H1 (cell line): ENCODE results near the gene SNRPB. TPM values are rescaled to one million over a fixed set of nuclear protein-coding genes. Genes with fewer than 3 reads are reported as not detected.
A peak's percentile ranks its signal among the peaks of the same experiment; 100 is the strongest.

Experiments used
- CTCF ChIA-PET: fragments of 300-600 bp; sonication (Branson Sonifier 250); formaldehyde crosslinking; loops from one replicate; lab custom pipeline; 2021; ENCODE audit not compliant: partially characterized antibody; lab: Charles Lee
- POLR2A ChIA-PET: fragments of 300-600 bp; sonication (Branson Sonifier 250); formaldehyde crosslinking; loops from one replicate; lab custom pipeline; 2021; ENCODE audit warnings: inconsistent platforms; ENCODE audit not compliant: partially characterized antibody; lab: Charles Lee
- DNase-seq, 2 experiments: peaks; one replicate each; pipeline versions ENCODE4 v3.0.0 to v3.0.0-alpha.2; 2010 to 2022; ENCODE audit warnings: low spot score in 2 of 2, low read depth in 1 of 2, mixed read lengths in 1 of 2
- FAIRE-seq: peaks from 2 replicates; lab custom pipeline; 2011; peaks lifted over from hg19 to GRCh38; lab: Jason Lieb, UNC
- H2AFZ ChIP-seq: 2 replicates; pipeline ENCODE4 v1.8.1; 2012; ENCODE audit warnings: low read length, inconsistent platforms
- H2AK5ac ChIP-seq: 2 replicates; pipeline ENCODE4 v1.6.1; 2013; ENCODE audit warnings: low read depth, low read length
- H2BK120ac ChIP-seq: replicated peaks from 2 replicates; pipeline ENCODE3; 2013; ENCODE audit warnings: low read depth, low read length, inconsistent platforms
- H2BK12ac ChIP-seq: 2 replicates; pipeline ENCODE4 v1.6.1; 2013; ENCODE audit warnings: low read depth, low read length
- H2BK15ac ChIP-seq: 2 replicates; pipeline ENCODE4 v1.6.1; 2013; ENCODE audit warnings: low read length
- H2BK20ac ChIP-seq: 2 replicates; pipeline ENCODE4 v1.6.1; 2013; ENCODE audit warnings: low read length
- H2BK5ac ChIP-seq: 2 replicates; pipeline ENCODE4 v1.6.1; 2013; ENCODE audit warnings: low read depth, low read length
- H3K14ac ChIP-seq: 2 replicates; pipeline ENCODE4 v1.6.1; 2013; ENCODE audit warnings: inconsistent platforms; ENCODE audit not compliant: insufficient read length
- H3K18ac ChIP-seq: 2 replicates; pipeline ENCODE4 v1.6.1; 2013; ENCODE audit warnings: low read length; ENCODE audit errors: extremely low read depth
- H3K23ac ChIP-seq: 2 replicates; pipeline ENCODE4 v1.6.1; 2013; ENCODE audit warnings: inconsistent platforms; ENCODE audit not compliant: insufficient read length
- H3K23me2 ChIP-seq: 2 replicates; pipeline ENCODE4 v1.6.1; 2013; ENCODE audit warnings: low read depth, low read length
- H3K27ac ChIP-seq: 2 replicates; pipeline ENCODE4 v1.6.1; 2011; ENCODE audit warnings: low read depth, low read length, inconsistent platforms
- H3K27me3 ChIP-seq, 4 experiments: replicated peaks in 1 of 4; 1 replicate in 1 of 4; 2 replicates in 3 of 4; pipeline versions ENCODE4 v1.6.1 to v1.8.1; 2011 to 2013; ENCODE audit warnings: low read length in 3 of 4, mild to moderate bottlenecking in 3 of 4, inconsistent platforms in 2 of 4, mixed read lengths in 2 of 4, moderate library complexity in 1 of 4; ENCODE audit not compliant: control insufficient read depth in 3 of 4, insufficient read depth in 3 of 4; ENCODE audit errors: extremely low read depth in 1 of 4
- H3K36me3 ChIP-seq, 4 experiments: 2 replicates each; pipeline versions ENCODE4 v1.6.1 to v1.8.1; 2011 to 2013; ENCODE audit warnings: mild to moderate bottlenecking in 4 of 4, low read length in 3 of 4, moderate library complexity in 2 of 4, control low read depth in 1 of 4, inconsistent platforms in 1 of 4; ENCODE audit not compliant: insufficient read depth in 4 of 4, control insufficient read depth in 2 of 4
- H3K4ac ChIP-seq: replicated peaks from 2 replicates; pipeline ENCODE3; 2013; ENCODE audit warnings: low read length, low read depth, mixed read lengths, inconsistent platforms; ENCODE audit not compliant: insufficient read length
- H3K4me1 ChIP-seq, 4 experiments: replicated peaks in 1 of 4; 1 replicate in 1 of 4; 2 replicates in 3 of 4; pipeline versions ENCODE4 v1.6.1 to v1.8.1; 2011 to 2013; ENCODE audit warnings: low read length in 3 of 4, inconsistent platforms in 2 of 4, mixed read lengths in 1 of 4; ENCODE audit not compliant: insufficient read depth in 4 of 4, control insufficient read depth in 3 of 4
- H3K4me2 ChIP-seq, 2 experiments: 2 replicates each; pipeline versions ENCODE4 v1.6.1 to v1.8.1; 2011 to 2013; ENCODE audit warnings: low read depth in 2 of 2, low read length in 2 of 2, control low read depth in 1 of 2, inconsistent platforms in 1 of 2, mild to moderate bottlenecking in 1 of 2; ENCODE audit not compliant: insufficient read depth in 1 of 2
- H3K4me3 ChIP-seq, 4 experiments: fragments of 200-600, 300-600 bp in 1 of 4; sonication (generic), shearing (Covaris generic), sonication (Bioruptor Twin) in 1 of 4; 2 replicates each; pipeline versions ENCODE4 v1.5.1 to v1.8.1; 2011 to 2016; ENCODE audit warnings: low read length in 4 of 4, low read depth in 3 of 4, control low read depth in 2 of 4, inconsistent platforms in 2 of 4, mild to moderate bottlenecking in 2 of 4, mixed read lengths in 1 of 4, moderate library complexity in 1 of 4; ENCODE audit not compliant: insufficient read depth in 2 of 4; ENCODE audit errors: extremely low read depth in 1 of 4
- H3K56ac ChIP-seq: replicated peaks from 2 replicates; pipeline ENCODE3; 2013; ENCODE audit warnings: low read depth, mild to moderate bottlenecking, mixed read lengths, low read length, inconsistent platforms; ENCODE audit not compliant: insufficient read length
- H3K79me1 ChIP-seq: 2 replicates; pipeline ENCODE4 v1.6.1; 2013; ENCODE audit warnings: low read depth, low read length, control low read depth
- H3K79me2 ChIP-seq, 2 experiments: 2 replicates each; pipeline versions ENCODE4 v1.6.1 to v1.8.1; 2012 to 2013; ENCODE audit warnings: low read length in 2 of 2, mild to moderate bottlenecking in 2 of 2, inconsistent platforms in 1 of 2; ENCODE audit not compliant: insufficient read depth in 2 of 2, control insufficient read depth in 1 of 2
- H3K9ac ChIP-seq, 4 experiments: replicated peaks in 1 of 4; 1 replicate in 1 of 4; 2 replicates in 3 of 4; pipeline versions ENCODE4 v1.6.1 to v1.8.1; 2011 to 2013; ENCODE audit warnings: low read depth in 3 of 4, low read length in 3 of 4, control low read depth in 2 of 4, mild to moderate bottlenecking in 2 of 4, moderate library complexity in 2 of 4, inconsistent platforms in 1 of 4; ENCODE audit errors: extremely low read depth in 1 of 4
- H3K9me3 ChIP-seq, 2 experiments: 2 replicates each; pipeline versions ENCODE4 v1.6.1 to v1.8.1; 2012 to 2013; ENCODE audit warnings: mild to moderate bottlenecking in 2 of 2, moderate library complexity in 2 of 2, control low read depth in 1 of 2, inconsistent platforms in 1 of 2, low read depth in 1 of 2, low read length in 1 of 2, mixed read lengths in 1 of 2; ENCODE audit not compliant: insufficient read depth in 2 of 2
- H4K20me1 ChIP-seq, 2 experiments: replicated peaks in 1 of 2; 2 replicates each; pipeline versions ENCODE3 to v1.8.1; 2011 to 2013; ENCODE audit warnings: inconsistent platforms in 2 of 2, low read length in 2 of 2, mild to moderate bottlenecking in 1 of 2; ENCODE audit not compliant: insufficient read depth in 2 of 2, control insufficient read depth in 1 of 2
- H4K5ac ChIP-seq: 2 replicates; pipeline ENCODE4 v1.6.1; 2013; ENCODE audit warnings: low read length, low read depth, mixed read lengths, inconsistent platforms; ENCODE audit not compliant: insufficient read length
- H4K8ac ChIP-seq: 2 replicates; pipeline ENCODE4 v1.8.0; 2013; ENCODE audit warnings: mild to moderate bottlenecking, moderate library complexity, low read length, inconsistent platforms; ENCODE audit not compliant: insufficient read depth; ENCODE audit errors: extremely low read depth
- H4K91ac ChIP-seq: replicated peaks from 2 replicates; pipeline ENCODE3; 2013; ENCODE audit warnings: low read length, mixed read lengths, inconsistent platforms; ENCODE audit not compliant: insufficient read length
- JUND ChIP-seq: IDR thresholded peaks from 2 replicates; pipeline ENCODE4 v1.6.1; 2011; ENCODE audit warnings: mild to moderate bottlenecking, improper control_type of control experiment, low read length
- POLR2A ChIP-seq, 2 experiments: IDR thresholded peaks; 1 replicate in 1 of 2; 2 replicates in 1 of 2; pipeline ENCODE4 v1.6.1; 2011; ENCODE audit warnings: low read depth in 2 of 2, low read length in 2 of 2, mild to moderate bottlenecking in 2 of 2; ENCODE audit errors: control extremely low read depth in 1 of 2
- WGBS, 2 experiments: shearing (Covaris generic) in 1 of 2; methylation state at CpG; one replicate each; pipeline versions ENCODE4 v1.1.6 to v1.1.7; 2013 to 2015; ENCODE audit warnings: low lambda C conversion rate in 2 of 2, mixed read lengths in 2 of 2, inconsistent platforms in 1 of 2, low coverage in 1 of 2, missing lambda C conversion rate in 1 of 2; ENCODE audit not compliant: insufficient replicate concordance in 2 of 2, insufficient coverage in 1 of 2, insufficient read length in 1 of 2; ENCODE audit errors: extremely low coverage in 1 of 2, missing lambda C conversion rate in 1 of 2; 5-methylcytosine and 5-hydroxymethylcytosine counted together
- polyA plus RNA-seq, 7 experiments: library from polyadenylated mRNA; depleted of rRNA in 3 of 7; stranded (reverse) in 5 of 7; unstranded in 2 of 7; fragments of >200 nt in 5 of 7; fragments of 200-250 nt in 2 of 7; gene quantifications; 1 replicate in 5 of 7; 2 replicates in 1 of 7; 4 replicates in 1 of 7; pipeline versions ENCODE4 v1.2.1 to v1.2.3, GENCODE V29; 2011 to 2013; ENCODE audit warnings: missing spikeins in 2 of 7, mixed read lengths in 2 of 7
- total RNA-seq: library from RNA; stranded (reverse); fragmentation: NEBNext Ultra II Directional; extraction: Animal tissue kit (Norgen Biotek cat#: 25700); gene quantifications from 2 replicates; pipeline ENCODE4 v1.2.1, GENCODE V29; 2021

The SNRPB gene
- total and polyA plus RNA-seq, 2 of the 8 experiments (the other 6 are each of a cell fraction or from before 2014, with no cell fraction given): 507 to 589 TPM

GRCh38 chr20:2458919-2459499, 11.6 kb downstream of the SNRPB start:
- H3K27ac ChIP-seq: no peak overlapping the region
- no peaks in the 10 kb centered on the region for H3K23me2 ChIP-seq
- no peak overlapping the region for H2AK5ac ChIP-seq
- no peak overlapping the region for H4K91ac ChIP-seq
- H4K8ac ChIP-seq: no peak overlapping the region
- H3K4me3 ChIP-seq: no peak overlapping the region
- POLR2A ChIA-PET: interaction anchor here (1.0 to 8.0 kb wide), 4 partner anchors 10 to 194 kb away, joined by 3 to 119 read pairs (median 4); partner anchors contain the start of genes NOP56 and SNRPB
- no peak overlapping the region for H3K4ac ChIP-seq
- H3K79me1 ChIP-seq: no peaks in the 10 kb centered on the region; the same call in 1 of the 2 replicates
- no peak overlapping the region for H2BK20ac ChIP-seq
- 89% methylated on average over 3 of the region's 3 CpGs; no CpG with 5 or more reads in 1 of the 2 experiments for WGBS, 2 experiments
- H4K5ac ChIP-seq: no peak overlapping the region
- no peaks in the 10 kb centered on the region for H3K9me3 ChIP-seq
- no peaks in the 10 kb centered on the region for H3K27me3 ChIP-seq
- H4K20me1 ChIP-seq: peaks cover 8 to 9% of the 10 kb centered on the region in 2 experiments
- no peak overlapping the region for H2AFZ ChIP-seq
- H3K4me1 ChIP-seq: no peaks in the 10 kb centered on the region
- no peak overlapping the region for H3K23ac ChIP-seq
- no peak overlapping the region for H2BK5ac ChIP-seq
- H2BK15ac ChIP-seq: no peak overlapping the region
- H3K14ac ChIP-seq: no peak overlapping the region
- H2BK12ac ChIP-seq: no peak overlapping the region
- no peak overlapping the region for H3K4me2 ChIP-seq
- H2BK120ac ChIP-seq: no peak overlapping the region
- no peak overlapping the region for H3K56ac ChIP-seq
- FAIRE-seq (no peak), DNase-seq (no peak)
- TF ChIP-seq POLR2A (IDR thresholded peaks at IDR 0.05; ENCODE audit: control extremely low read depth in 1 of 2, low read depth in 2 of 2, low read length in 2 of 2) (peak in 1 of 2 experiments; percentile 50; a peak in 1 of 3 replicates), JUND (no peak)
- CTCF ChIA-PET: interaction anchor here (0.7 to 1.2 kb wide), 2 partner anchors 9 to 72 kb away, joined by 3 read pairs; no protein-coding TSS in a partner anchor
- peaks cover 0 to 3% of the 10 kb centered on the region in 2 experiments; a peak in 1 of 4 replicates for H3K79me2 ChIP-seq
- H3K9ac ChIP-seq: no peak overlapping the region
- no peak overlapping the region for H3K18ac ChIP-seq
- H3K36me3 ChIP-seq: peaks cover 34 to 53% (median 43%) of the 10 kb centered on the region in 4 experiments
